CD4-positive, alpha-beta T cell treated with Interleukin-21 for 1 hour (primary cell): ENCODE measurements around the gene TMEM47.

Experiments used
- DNase-seq: peaks from one replicate; pipeline ENCODE4 v3.0.0-alpha.2; 2020

The TMEM47 gene

GRCh38 chrX:34584781-34585180 lies 72.3 kb downstream of the TMEM47 start:
- no peak for DNase-seq

GRCh38 chrX:34580069-34580468 lies 77.0 kb downstream of the TMEM47 start:
- DNase-seq = no peak

- no peak for DNase-seq
Observed at GRCh38 chrX:34578237-34578636, 78.8 kb downstream of the TMEM47 start.
